ENCODE data around the gene CDKN2A. TPM values are rescaled to one million over a fixed set of nuclear protein-coding genes. Genes with fewer than 3 reads are reported as not detected.

CDKN2A gene
- total RNA-seq, 1 experiment from 2014 or later: not detected

DNA sequence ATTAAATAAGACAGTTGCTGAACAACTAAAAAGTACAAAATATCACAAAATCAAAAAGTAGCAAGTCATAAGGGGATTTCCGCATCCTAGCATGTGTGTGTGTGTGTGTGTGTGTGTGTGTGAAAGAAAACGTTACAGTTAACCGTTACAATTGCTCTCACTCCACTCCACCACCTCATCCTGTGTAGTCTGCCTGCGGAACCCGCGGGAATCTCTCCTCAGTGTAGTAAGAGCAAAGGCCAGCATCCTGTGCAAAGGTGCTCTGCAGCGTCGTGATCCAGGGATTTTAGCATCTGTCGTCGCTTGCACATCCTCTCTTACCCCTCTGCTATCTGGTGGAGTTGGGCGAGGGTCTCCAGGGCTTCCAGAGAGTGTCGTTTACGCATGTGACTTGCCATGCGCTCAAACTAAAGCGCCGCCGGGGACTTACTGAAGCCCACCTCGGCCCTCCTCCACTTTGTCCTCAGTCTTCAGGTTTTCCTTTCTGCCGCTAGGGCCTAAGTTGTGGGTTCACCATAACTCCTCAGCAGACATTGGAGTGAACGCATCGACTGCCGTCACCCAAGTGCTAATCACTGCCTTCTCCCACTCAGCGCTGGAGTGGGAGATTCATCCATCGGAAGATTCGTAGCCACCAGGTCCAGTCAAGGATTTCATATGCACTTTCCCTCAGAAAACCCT is 11.0 kb upstream of the CDKN2A start:
- Histone ChIP-seq H3K4me1 (ENCODE audit: control insufficient read depth, insufficient read depth, low read length) (no peaks in the 10 kb centered on the region), H3K36me3 (ENCODE audit: control insufficient read depth, insufficient read depth, low read length) (no peaks in the 10 kb centered on the region; the same call in 1 of the 2 replicates), H3K27me3 (ENCODE audit: control insufficient read depth, insufficient read depth, low read length) (no peaks in the 10 kb centered on the region), H3K27ac (ENCODE audit: low read length) (no peak overlapping the region), H3K4me3 (ENCODE audit: low read depth in 2 of 2, low read length in 2 of 2) (no peak overlapping the region), H3K9me3 (ENCODE audit: control insufficient read depth, insufficient read depth, low read depth, low read length) (no peaks in the 10 kb centered on the region)
- intact Hi-C loops (cut with micrococcal nuclease; ENCODE audit: unreplicated experiment) (no loop called here), in situ Hi-C loops (cut with HindIII; ENCODE audit: low pct_unique_long_range_greater_than_20kb, low sequenced_read_pairs) (no loop called here)
- CTCF ChIA-PET: no interaction called here
- TF ChIP-seq SIN3A (IDR thresholded peaks at IDR 0.05; ENCODE audit: borderline replicate concordance, insufficient read depth, low read depth, low read length) (no peak), POLR2AphosphoS5 (IDR thresholded peaks at IDR 0.05; ENCODE audit: low read depth, low read length) (no peak), TCF7L2 (IDR thresholded peaks at IDR 0.05; ENCODE audit: low read depth, low read length) (no peak)
- TF ChIP-seq, protein P1, sequence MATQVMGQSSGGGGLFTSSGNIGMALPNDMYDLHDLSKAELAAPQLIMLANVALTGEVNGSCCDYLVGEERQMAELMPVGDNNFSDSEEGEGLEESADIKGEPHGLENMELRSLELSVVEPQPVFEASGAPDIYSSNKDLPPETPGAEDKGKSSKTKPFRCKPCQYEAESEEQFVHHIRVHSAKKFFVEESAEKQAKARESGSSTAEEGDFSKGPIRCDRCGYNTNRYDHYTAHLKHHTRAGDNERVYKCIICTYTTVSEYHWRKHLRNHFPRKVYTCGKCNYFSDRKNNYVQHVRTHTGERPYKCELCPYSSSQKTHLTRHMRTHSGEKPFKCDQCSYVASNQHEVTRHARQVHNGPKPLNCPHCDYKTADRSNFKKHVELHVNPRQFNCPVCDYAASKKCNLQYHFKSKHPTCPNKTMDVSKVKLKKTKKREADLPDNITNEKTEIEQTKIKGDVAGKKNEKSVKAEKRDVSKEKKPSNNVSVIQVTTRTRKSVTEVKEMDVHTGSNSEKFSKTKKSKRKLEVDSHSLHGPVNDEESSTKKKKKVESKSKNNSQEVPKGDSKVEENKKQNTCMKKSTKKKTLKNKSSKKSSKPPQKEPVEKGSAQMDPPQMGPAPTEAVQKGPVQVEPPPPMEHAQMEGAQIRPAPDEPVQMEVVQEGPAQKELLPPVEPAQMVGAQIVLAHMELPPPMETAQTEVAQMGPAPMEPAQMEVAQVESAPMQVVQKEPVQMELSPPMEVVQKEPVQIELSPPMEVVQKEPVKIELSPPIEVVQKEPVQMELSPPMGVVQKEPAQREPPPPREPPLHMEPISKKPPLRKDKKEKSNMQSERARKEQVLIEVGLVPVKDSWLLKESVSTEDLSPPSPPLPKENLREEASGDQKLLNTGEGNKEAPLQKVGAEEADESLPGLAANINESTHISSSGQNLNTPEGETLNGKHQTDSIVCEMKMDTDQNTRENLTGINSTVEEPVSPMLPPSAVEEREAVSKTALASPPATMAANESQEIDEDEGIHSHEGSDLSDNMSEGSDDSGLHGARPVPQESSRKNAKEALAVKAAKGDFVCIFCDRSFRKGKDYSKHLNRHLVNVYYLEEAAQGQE (IDR thresholded peaks at IDR 0.05; ENCODE audit: insufficient read depth in 1 of 2, low read depth in 2 of 2, low read length in 1 of 2): no peak
- TF ChIP-seq, protein P2, sequence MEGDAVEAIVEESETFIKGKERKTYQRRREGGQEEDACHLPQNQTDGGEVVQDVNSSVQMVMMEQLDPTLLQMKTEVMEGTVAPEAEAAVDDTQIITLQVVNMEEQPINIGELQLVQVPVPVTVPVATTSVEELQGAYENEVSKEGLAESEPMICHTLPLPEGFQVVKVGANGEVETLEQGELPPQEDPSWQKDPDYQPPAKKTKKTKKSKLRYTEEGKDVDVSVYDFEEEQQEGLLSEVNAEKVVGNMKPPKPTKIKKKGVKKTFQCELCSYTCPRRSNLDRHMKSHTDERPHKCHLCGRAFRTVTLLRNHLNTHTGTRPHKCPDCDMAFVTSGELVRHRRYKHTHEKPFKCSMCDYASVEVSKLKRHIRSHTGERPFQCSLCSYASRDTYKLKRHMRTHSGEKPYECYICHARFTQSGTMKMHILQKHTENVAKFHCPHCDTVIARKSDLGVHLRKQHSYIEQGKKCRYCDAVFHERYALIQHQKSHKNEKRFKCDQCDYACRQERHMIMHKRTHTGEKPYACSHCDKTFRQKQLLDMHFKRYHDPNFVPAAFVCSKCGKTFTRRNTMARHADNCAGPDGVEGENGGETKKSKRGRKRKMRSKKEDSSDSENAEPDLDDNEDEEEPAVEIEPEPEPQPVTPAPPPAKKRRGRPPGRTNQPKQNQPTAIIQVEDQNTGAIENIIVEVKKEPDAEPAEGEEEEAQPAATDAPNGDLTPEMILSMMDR (IDR thresholded peaks at IDR 0.05): no peak
- DNase-seq (ENCODE audit: low read depth, low spot score) (no peak), ATAC-seq (no peak)
- POLR2A ChIA-PET: no interaction called here
- BruUV-seq (replicated peaks): no TSS peak

DNA sequence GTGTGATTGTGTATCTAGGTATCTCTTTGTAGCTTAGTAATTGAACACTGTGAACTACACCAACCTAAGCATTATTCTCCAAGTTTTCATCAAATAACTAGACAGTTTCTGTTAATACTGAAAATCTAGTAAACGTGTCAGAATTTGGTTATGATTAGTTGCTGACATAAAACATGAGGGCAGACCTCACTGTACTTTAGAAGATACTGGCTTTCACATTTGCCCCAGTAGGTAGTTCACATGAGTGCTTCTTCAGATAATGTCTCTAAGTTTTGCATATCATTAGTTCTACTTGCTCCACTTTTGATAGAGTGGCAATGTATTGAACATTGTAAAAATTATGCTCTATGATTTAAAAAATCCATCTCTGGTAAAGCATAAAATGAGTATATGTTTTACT is 7.8 kb upstream of the CDKN2A start:
- in situ Hi-C loops (cut with HindIII; ENCODE audit: low pct_unique_long_range_greater_than_20kb, low sequenced_read_pairs) (no loop called here), intact Hi-C loops (cut with micrococcal nuclease; ENCODE audit: unreplicated experiment) (no loop called here)
- Histone ChIP-seq H3K27ac (ENCODE audit: low read length) (no peak overlapping the region), H3K36me3 (ENCODE audit: control insufficient read depth, insufficient read depth, low read length) (no peaks in the 10 kb centered on the region), H3K4me1 (ENCODE audit: control insufficient read depth, insufficient read depth, low read length) (no peaks in the 10 kb centered on the region), H3K9me3 (ENCODE audit: control insufficient read depth, insufficient read depth, low read depth, low read length) (no peaks in the 10 kb centered on the region), H3K27me3 (ENCODE audit: control insufficient read depth, insufficient read depth, low read length) (no peaks in the 10 kb centered on the region), H3K4me3 (ENCODE audit: low read depth in 2 of 2, low read length in 2 of 2) (no peak overlapping the region)
- POLR2A ChIA-PET: no interaction called here
- CTCF ChIA-PET: no interaction called here
- TF ChIP-seq, protein P2 (IDR thresholded peaks at IDR 0.05): no peak
- TF ChIP-seq, protein P1 (IDR thresholded peaks at IDR 0.05; ENCODE audit: insufficient read depth in 1 of 2, low read depth in 2 of 2, low read length in 1 of 2): no peak
- no peak for TF ChIP-seq POLR2AphosphoS5 (IDR thresholded peaks at IDR 0.05; ENCODE audit: low read depth, low read length)
- no peak for TF ChIP-seq SIN3A (IDR thresholded peaks at IDR 0.05; ENCODE audit: borderline replicate concordance, insufficient read depth, low read depth, low read length)
- TF ChIP-seq TCF7L2 (IDR thresholded peaks at IDR 0.05; ENCODE audit: low read depth, low read length): no peak
- ATAC-seq (no peak), DNase-seq (ENCODE audit: low read depth, low spot score) (no peak)
- BruUV-seq (replicated peaks): no TSS peak

Data from Panc1 (cell line).